ENCODE measurements around the gene GPR33. TPM values are rescaled to one million over a fixed set of nuclear protein-coding genes. Genes with fewer than 3 reads are reported as not detected.
A peak's percentile ranks its signal among the peaks of the same experiment; 100 is the strongest.
"Not testable (repeated sequence)": the region's sequence is repeated elsewhere in the genome, so short reads cannot be mapped to it uniquely, and the experiment has no call there.

GPR33 gene
- polyA plus RNA-seq (ENCODE audit: insufficient read length) = not detected

- no peak for DNase-seq (ENCODE audit: low read depth)
These were observed at the start of gene GPR33 for GRCh38 chr14:31487886-31488285. TSS of gene GPR33 (minus strand) at chr14:31488039. CDS start at chr14:31483965, 4,074 bp downstream.

- DNase-seq (ENCODE audit: low read depth) = no peak
These were observed 48.5 kb upstream of the GPR33 start for GRCh38 chr14:31536201-31536960.

GRCh38 chr14:31530136-31530535 is 42.3 kb upstream of the GPR33 start:
- no peak for DNase-seq (ENCODE audit: low read depth)

- no peak for DNase-seq (ENCODE audit: low read depth)
These were observed 41.2 kb upstream of the GPR33 start for GRCh38 chr14:31529053-31529452.

GRCh38 chr14:31527546-31527945 is 39.7 kb upstream of the GPR33 start:
- DNase-seq (ENCODE audit: low read depth) = no peak

- DNase-seq (ENCODE audit: low read depth) = no peak
These were observed 39.2 kb upstream of the GPR33 start for GRCh38 chr14:31527087-31527486.

- DNase-seq (ENCODE audit: low read depth) = no peak
These were observed 23.0 kb upstream of the GPR33 start for GRCh38 chr14:31510855-31511254.

GRCh38 chr14:31510222-31510621 is 22.4 kb upstream of the GPR33 start:
- DNase-seq (ENCODE audit: low read depth) = no peak

- DNase-seq (ENCODE audit: low read depth) = no peak
These were observed 20.3 kb upstream of the GPR33 start for GRCh38 chr14:31508135-31508534.

- DNase-seq (ENCODE audit: low read depth) = peak; percentile 16
These were observed 17.6 kb upstream of the GPR33 start for GRCh38 chr14:31505411-31505810.

- DNase-seq (ENCODE audit: low read depth) = no peak
These were observed 14.0 kb upstream of the GPR33 start for GRCh38 chr14:31501870-31502269.

GRCh38 chr14:31492759-31493498 is 5.1 kb upstream of the GPR33 start:
- no peak for DNase-seq (ENCODE audit: low read depth)

- DNase-seq (ENCODE audit: low read depth) = no peak
These were observed 1.9 kb upstream of the GPR33 start for GRCh38 chr14:31489691-31490090.

- DNase-seq (ENCODE audit: low read depth) = no peak
These were observed 1.1 kb downstream of the GPR33 start for GRCh38 chr14:31486764-31487163.

GRCh38 chr14:31484754-31485153 is 3.1 kb downstream of the GPR33 start:
- no peak for DNase-seq (ENCODE audit: low read depth)

- DNase-seq (ENCODE audit: low read depth) = no peak
These were observed 7.7 kb downstream of the GPR33 start for GRCh38 chr14:31480156-31480555.

GRCh38 chr14:31479027-31479426 is 8.8 kb downstream of the GPR33 start:
- no peak for DNase-seq (ENCODE audit: low read depth)

GRCh38 chr14:31477248-31477647 is 10.6 kb downstream of the GPR33 start:
- DNase-seq (ENCODE audit: low read depth) = no peak

GRCh38 chr14:31476131-31476866 is 11.5 kb downstream of the GPR33 start:
- no peak for DNase-seq (ENCODE audit: low read depth)

- DNase-seq (ENCODE audit: low read depth) = no peak
These were observed 21.3 kb downstream of the GPR33 start for GRCh38 chr14:31466554-31466953.

- peak; percentile 53 for DNase-seq (ENCODE audit: low read depth)
These were observed 22.7 kb downstream of the GPR33 start for GRCh38 chr14:31465111-31465510.

GRCh38 chr14:31462450-31462849 is 25.4 kb downstream of the GPR33 start:
- DNase-seq (ENCODE audit: low read depth) = not testable (repeated sequence)

All from forelimb muscle (tissue), 1 donor.